ENCODE results near the gene SH3D19. TPM values are rescaled to one million over a fixed set of nuclear protein-coding genes. Genes with fewer than 3 reads are reported as not detected.

SH3D19 gene
- total RNA-seq, 1 experiment from 2014 or later: 29.7 TPM

- no peak overlapping the region for H3K18ac ChIP-seq (ENCODE audit: insufficient read length, low read depth, low read length)
- DNase-seq: no peak
- no peak overlapping the region for H2BK15ac ChIP-seq (ENCODE audit: low read depth, low read length)
- peaks cover 3% of the 10 kb centered on the region for H3K79me1 ChIP-seq (ENCODE audit: insufficient read depth, low read depth, low read length, poor library complexity, severe bottlenecking)
- no peak overlapping the region for H3K9ac ChIP-seq (ENCODE audit: extremely low read depth, insufficient read length, low read length)
- no peaks in the 10 kb centered on the region for H3K9me3 ChIP-seq (ENCODE audit: control insufficient read depth, low read depth, low read length)
- Mint-ChIP-seq H3K27ac (no peak overlapping the region), H3K4me3 (no peak overlapping the region), H3K36me3 (ENCODE audit: insufficient read depth in 1 of 3, low read depth in 3 of 3) (peaks cover 10% of the 10 kb centered on the region in 3 experiments; a peak in 5 of 7 replicates), H3K27me3 (ENCODE audit: low read depth) (no peaks in the 10 kb centered on the region), H3K4me1 (peaks cover 23 to 24% of the 10 kb centered on the region in 2 experiments), H3K9me3 (no peaks in the 10 kb centered on the region)
- WGBS (ENCODE audit: extremely low coverage, insufficient read length, low lambda C conversion rate): no CpG with 5 or more reads among the region's 3 CpGs
- H3K4ac ChIP-seq (ENCODE audit: low read depth, low read length): no peak overlapping the region
- H4K20me1 ChIP-seq (ENCODE audit: control insufficient read depth, insufficient read depth, insufficient read length): no peaks in the 10 kb centered on the region
- H2BK5ac ChIP-seq (ENCODE audit: insufficient read length, low read length): no peak overlapping the region
- H3K23me2 ChIP-seq (ENCODE audit: insufficient read length, low read depth, low read length, poor library complexity, severe bottlenecking): no peaks in the 10 kb centered on the region
- H4K5ac ChIP-seq (ENCODE audit: insufficient read length, low read depth, low read length): no peak overlapping the region
- H2BK12ac ChIP-seq (ENCODE audit: insufficient read length, low read depth, low read length): no peak overlapping the region
- H4K91ac ChIP-seq (ENCODE audit: insufficient read length, low read depth, low read length): no peak overlapping the region
- H3K4me2 ChIP-seq (ENCODE audit: insufficient read depth, insufficient read length, low read length): no peak overlapping the region
- H4K8ac ChIP-seq (replicated peaks; ENCODE audit: insufficient read length, low read depth, low read length): no peak overlapping the region
- no peak overlapping the region for H3K23ac ChIP-seq (ENCODE audit: insufficient read length, low read depth, low read length)
- H2AFZ ChIP-seq (ENCODE audit: low read length): no peak overlapping the region
- no peaks in the 10 kb centered on the region for H3K4me1 ChIP-seq (ENCODE audit: insufficient read depth, low read length)
- no peak overlapping the region for H2BK120ac ChIP-seq (ENCODE audit: low read depth, low read length, poor library complexity, severe bottlenecking)
- H3K14ac ChIP-seq (ENCODE audit: insufficient read depth, low read length): no peak overlapping the region
- no peak overlapping the region for H3T11ph ChIP-seq (ENCODE audit: low read length)
- no peaks in the 10 kb centered on the region for H3K27me3 ChIP-seq (ENCODE audit: insufficient read depth, low read length)
- no peak overlapping the region for H3K56ac ChIP-seq (ENCODE audit: insufficient read length, low read depth, low read length)
- no peak for TF ChIP-seq CTCF (conservative IDR thresholded peaks at IDR 0.05)
- no peak overlapping the region for H3K27ac ChIP-seq (ENCODE audit: insufficient read length, low read depth, low read length)
- H3K79me2 ChIP-seq (ENCODE audit: insufficient read depth, low read length): no peaks in the 10 kb centered on the region; the same call in 1 of the 2 replicates
- H2AK5ac ChIP-seq (ENCODE audit: insufficient read length, low read length): no peak overlapping the region
- H2BK20ac ChIP-seq (ENCODE audit: low read depth, low read length, poor library complexity, severe bottlenecking): no peak overlapping the region
Observed at GRCh38 chr4:151239608-151240007, 85.8 kb downstream of the SH3D19 start.

Measured in H9 (cell line).